ENCODE results near the gene HLA-DRB5.
"Not testable (repeated sequence)": the region's sequence is repeated elsewhere in the genome, so short reads cannot be mapped to it uniquely, and the experiment has no call there.

Gene HLA-DRB5

DNA sequence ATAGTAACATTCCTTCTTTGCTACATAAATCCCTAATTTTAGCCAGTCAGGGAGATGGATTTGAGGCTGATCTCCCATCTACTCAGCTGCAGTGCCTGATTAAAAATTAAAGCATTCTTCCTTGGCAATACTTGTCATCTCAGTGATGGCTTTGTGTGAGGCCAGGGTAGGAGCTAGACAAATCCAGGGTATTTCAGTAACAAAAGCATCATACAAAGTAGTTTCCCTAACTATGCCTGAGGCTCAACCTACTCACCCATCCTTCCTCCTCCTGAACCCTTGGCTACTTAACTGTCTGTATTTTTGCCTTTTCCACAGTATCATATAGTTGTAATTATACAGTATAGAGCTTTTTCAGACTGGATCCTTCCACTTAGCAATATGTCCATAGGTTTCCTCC lies 37.7 kb downstream of the HLA-DRB5 start:
- no peak for DNase-seq

- no peak for DNase-seq
Observed at GRCh38 chr6:32491700-32492099, 38.4 kb downstream of the HLA-DRB5 start.

GRCh38 chr6:32488083-32488482 lies 42.0 kb downstream of the HLA-DRB5 start:
- DNase-seq: no peak

GRCh38 chr6:32484614-32484998 lies 45.5 kb downstream of the HLA-DRB5 start:
- no peak for DNase-seq

GRCh38 chr6:32483968-32484613 lies 46.0 kb downstream of the HLA-DRB5 start:
- no peak for DNase-seq

DNA sequence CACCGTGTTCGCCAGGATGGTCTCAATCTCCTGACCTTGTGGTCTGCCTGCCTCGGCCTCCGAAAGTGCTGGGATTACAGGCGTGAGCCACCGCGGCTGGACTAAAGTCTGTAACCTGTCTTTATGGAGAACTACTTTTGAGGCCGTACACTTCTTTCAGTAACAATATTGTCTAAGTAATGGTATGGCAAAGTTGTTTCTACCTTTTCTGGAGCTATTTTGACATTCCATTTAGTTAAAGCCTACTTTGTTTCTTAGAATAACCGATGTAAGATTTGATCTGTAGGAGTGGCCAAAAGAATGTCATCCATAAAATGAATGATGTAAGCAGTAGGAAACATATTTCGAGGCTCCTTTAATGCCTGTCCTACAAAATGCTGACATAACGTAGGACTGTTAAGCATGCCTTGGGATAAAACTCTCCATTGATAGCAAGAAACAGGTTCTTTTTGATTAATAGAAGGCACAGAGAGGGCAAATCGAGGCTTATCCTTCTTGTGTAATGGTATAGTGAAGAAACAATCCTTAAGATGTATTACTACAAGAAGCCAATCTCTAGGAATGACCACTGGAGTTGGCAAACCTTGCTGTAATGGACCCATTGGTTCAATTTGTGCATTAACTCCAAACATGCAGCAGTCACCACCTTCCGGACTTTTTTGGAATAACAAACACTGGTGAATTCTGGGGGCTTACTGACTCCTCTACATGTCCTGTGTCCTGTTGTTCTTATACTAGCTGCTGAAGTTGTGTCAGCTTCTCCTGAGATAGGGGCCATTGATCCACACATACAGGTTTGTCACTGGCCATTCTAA lies 54.5 kb downstream of the HLA-DRB5 start:
- DNase-seq: no peak

DNA sequence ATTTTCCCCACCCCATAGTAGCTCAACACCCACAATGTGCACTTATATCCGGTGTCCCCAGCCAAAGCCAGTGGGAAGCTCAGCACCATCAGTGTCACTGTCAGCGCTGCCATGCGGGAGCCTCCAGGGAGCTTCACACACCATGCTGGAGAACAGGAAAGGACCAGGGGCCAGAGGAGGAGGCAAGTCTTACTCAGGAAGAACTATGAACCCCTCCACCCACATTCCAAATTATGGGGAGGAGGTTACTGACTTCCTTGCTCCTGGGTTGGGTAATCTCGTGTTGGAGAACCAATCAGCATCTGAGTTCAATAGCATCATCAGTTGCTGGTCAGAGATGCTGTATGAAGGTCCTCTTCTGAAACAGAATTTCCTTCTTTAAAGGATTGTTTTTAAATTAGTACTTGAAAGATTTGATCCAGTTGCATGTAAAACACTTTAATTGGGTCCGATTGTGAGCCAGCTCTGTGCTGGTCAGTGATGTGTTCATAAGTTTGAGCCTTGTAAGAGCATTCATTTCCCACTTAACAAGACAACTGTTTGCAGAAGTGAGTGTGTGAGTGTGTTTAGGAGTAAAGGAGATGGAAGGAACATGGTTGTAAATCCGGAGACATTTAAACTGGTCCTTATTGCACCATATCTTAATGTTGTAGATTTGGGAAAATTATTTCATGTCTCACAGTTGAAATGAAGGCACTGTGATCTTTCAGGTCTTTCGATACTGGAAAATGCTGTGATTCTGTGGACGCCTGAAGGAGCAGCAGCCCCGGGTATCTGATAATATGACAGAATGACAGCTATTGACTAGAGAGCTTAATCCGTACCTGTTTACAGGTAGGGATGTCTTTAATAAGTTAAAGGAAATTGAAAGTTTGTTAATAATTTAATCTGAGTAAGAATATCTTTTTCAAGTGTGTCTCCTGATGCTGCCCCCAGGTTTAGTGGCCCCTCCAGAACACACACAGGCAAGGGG lies 56.4 kb downstream of the HLA-DRB5 start:
- DNase-seq: not testable (repeated sequence)

DNA sequence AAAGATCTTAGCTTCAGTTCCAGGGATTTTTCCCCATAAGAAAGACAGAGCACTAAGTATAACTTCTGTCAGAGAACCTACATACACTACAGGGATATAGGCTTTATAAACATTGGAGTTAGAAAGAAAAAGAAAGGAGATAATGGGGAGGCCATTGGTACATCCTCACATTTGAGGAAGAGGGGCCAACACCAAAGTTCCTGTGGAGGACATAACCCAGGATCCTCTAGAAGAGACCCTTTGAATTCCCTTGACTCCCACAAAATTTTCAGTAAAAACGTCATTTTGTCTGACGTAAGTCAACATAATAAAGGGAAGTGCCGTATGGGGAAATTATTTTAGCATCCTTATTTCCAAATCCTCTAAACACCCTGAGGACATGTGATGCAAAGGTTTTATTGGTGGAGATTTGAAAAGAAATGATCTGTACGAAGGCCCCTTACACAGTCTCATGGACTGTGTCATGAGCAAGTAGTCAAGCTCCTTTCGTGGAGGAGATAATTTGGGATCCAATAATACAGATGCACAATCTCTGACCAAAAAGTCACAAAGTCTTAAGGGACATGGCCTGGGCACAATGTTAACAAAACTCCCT lies 57.2 kb downstream of the HLA-DRB5 start:
- no peak for DNase-seq

- DNase-seq: not testable (repeated sequence)
Observed at GRCh38 chr6:32467743-32468503, 62.2 kb downstream of the HLA-DRB5 start.
